ENCODE results near the gene VSTM2L. TPM values are rescaled to one million over a fixed set of nuclear protein-coding genes. Genes with fewer than 3 reads are reported as not detected.

The VSTM2L gene
- total RNA-seq, 1 donor from 2014 or later, result 0.29 TPM

DNA sequence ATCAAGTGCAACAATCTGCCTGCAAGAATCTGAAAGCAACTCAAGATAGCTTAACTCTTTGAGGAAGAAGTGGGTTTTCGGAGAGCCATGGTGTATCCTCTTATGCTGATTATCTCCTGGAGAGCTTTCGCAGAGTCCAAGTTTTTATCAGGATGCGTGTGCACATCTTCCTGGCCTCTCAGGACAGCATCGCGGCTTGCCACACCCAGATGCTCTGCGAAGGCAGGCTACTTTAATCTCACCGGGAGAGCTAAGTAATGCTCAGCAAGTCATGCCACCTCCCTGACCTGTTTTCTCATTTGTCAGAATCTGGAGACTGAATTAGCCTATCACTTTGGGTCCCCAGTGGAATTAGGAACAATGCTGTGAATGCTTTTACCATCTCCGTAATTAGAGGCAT is 77.5 kb downstream of the VSTM2L start:
- Mint-ChIP-seq H3K4me3 (no peak overlapping the region), H3K27me3 (ENCODE audit: insufficient read depth) (no peaks in the 10 kb centered on the region), H3K27ac (no peak overlapping the region), H3K9me3 (no peaks in the 10 kb centered on the region), H3K4me1 (ENCODE audit: low read depth) (peaks cover 5% of the 10 kb centered on the region), H3K36me3 (ENCODE audit: low read depth) (peaks cover 16% of the 10 kb centered on the region)
- intact Hi-C loops (cut with micrococcal nuclease), result no loop called here
- DNase-seq (ENCODE audit: low spot score), result no peak

DNA sequence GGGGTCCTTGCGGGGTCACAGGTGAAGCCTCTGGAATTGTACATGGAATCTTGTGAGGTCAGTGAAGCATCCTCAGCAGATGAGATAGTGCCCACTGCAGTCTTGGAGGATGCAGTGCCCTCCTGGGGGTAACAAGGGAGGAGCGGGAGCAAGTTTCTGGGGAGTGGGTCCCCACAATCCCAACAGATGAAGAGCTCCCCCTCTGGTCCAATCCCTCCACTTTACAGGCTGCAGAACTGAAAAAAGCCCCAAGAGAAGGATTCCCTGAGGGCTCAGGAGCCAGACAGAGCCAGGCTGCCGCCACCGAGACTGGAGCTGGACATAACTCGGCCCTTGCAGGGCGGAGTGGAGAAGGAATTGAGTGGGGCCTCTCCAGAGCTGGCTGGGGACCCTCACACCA is 77.9 kb downstream of the VSTM2L start:
- H3K9me3 Mint-ChIP-seq, result no peaks in the 10 kb centered on the region
- peaks cover 5% of the 10 kb centered on the region for H3K4me1 Mint-ChIP-seq (ENCODE audit: low read depth)
- DNase-seq (ENCODE audit: low spot score), result no peak
- H3K36me3 Mint-ChIP-seq (ENCODE audit: low read depth), result peaks cover 16% of the 10 kb centered on the region
- H3K27ac Mint-ChIP-seq, result no peak overlapping the region
- no peak overlapping the region for H3K4me3 Mint-ChIP-seq
- intact Hi-C loops (cut with micrococcal nuclease), result no loop called here
- H3K27me3 Mint-ChIP-seq (ENCODE audit: insufficient read depth), result no peaks in the 10 kb centered on the region

DNA sequence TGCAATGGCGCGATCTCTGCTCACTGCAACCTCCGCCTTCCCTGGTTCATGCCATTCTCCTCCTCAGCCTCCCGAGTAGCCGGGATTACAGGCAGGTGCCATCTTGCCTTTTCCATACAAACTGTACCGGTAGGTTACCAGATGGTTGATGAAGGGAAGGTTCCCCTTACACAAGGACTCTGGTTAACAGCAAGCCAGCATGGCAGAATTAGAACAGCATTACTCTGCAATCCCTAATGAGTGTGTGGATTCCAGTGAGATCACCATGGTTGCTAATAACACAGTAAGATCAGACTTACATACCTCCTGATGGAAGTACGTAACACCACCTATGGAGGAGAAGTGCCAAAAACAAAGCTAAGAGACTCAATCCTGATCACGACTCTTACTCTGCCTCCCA is 78.6 kb downstream of the VSTM2L start:
- Mint-ChIP-seq H3K27me3 (ENCODE audit: insufficient read depth) (no peaks in the 10 kb centered on the region), H3K4me3 (no peak overlapping the region), H3K36me3 (ENCODE audit: low read depth) (peaks cover 16% of the 10 kb centered on the region), H3K4me1 (ENCODE audit: low read depth) (peaks cover 5% of the 10 kb centered on the region), H3K27ac (no peak overlapping the region), H3K9me3 (no peaks in the 10 kb centered on the region)
- no peak for DNase-seq (ENCODE audit: low spot score)
- intact Hi-C loops (cut with micrococcal nuclease), result no loop called here

DNA sequence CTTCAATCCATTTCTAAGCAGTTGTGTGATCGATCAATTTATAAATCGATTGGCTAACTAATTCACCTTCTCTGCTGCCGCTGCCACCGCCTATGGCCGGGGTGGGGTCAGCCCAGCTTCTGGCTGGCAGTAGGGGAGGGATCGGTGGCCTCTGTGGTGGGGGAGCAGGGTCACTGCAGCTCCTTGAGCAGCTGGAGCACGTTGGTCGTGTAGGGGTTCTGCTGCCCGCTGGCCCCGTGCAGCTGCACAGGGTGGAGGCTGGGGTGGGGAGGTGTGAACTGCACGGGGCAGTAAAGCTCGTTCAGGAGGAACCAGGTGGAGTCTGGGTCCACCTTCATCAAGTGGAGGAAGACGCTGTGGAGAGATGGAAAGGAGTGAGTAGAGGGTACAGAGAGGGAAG is 80.4 kb downstream of the VSTM2L start:
- Mint-ChIP-seq H3K4me3 (no peak overlapping the region), H3K9me3 (no peaks in the 10 kb centered on the region)

DNA sequence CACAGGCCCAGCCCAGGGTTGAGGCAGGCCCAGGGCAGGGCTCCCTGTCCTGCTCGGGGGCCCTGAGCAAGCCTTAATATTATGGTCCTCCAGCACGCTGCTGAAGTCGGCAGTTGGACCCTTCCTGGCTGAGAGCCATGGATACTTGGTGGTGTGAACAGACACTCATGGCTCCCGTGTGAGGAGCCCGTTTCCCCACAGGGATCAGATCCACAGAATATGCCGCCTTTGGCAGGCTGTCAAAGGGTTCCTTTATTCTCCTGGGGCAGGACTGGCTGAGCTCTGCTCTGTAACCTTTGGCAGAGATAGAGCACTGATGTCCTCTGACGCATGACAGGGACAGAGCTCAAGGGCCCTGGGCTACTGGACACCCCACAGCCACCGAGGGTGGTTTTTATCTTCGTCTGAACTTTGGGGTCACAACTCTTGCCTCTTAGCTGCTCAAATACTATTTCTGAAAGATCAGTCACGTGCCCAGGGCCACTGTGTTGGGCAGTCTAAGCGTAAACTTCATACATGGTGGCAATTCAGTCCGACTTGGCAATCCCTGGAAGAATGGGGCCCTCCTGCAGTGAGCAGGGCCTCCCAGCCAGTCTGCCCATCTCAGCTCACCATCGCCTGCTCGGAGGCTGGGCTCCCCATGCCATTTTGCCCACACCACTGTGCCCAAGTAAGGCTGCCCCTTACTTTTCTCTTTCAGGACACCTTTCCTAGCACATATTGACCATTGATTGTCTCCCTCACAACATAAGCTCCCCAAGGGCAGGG is 81.3 kb downstream of the VSTM2L start:
- Mint-ChIP-seq H3K4me1 (ENCODE audit: low read depth) (no peaks in the 10 kb centered on the region), H3K36me3 (ENCODE audit: low read depth) (peaks cover 27% of the 10 kb centered on the region), H3K4me3 (no peak overlapping the region), H3K9me3 (no peaks in the 10 kb centered on the region), H3K27me3 (ENCODE audit: insufficient read depth) (no peaks in the 10 kb centered on the region), H3K27ac (no peak overlapping the region)
- intact Hi-C loops (cut with micrococcal nuclease), result no loop called here
- DNase-seq (ENCODE audit: low spot score), result no peak

More for the DNA sequence above, 80.4 kb downstream of the VSTM2L start:
- Mint-ChIP-seq H3K27ac (no peak overlapping the region), H3K36me3 (ENCODE audit: low read depth) (peaks cover 21% of the 10 kb centered on the region), H3K4me1 (ENCODE audit: low read depth) (no peaks in the 10 kb centered on the region), H3K27me3 (ENCODE audit: insufficient read depth) (no peaks in the 10 kb centered on the region)
- DNase-seq (ENCODE audit: low spot score), result no peak
- intact Hi-C loops (cut with micrococcal nuclease), result no loop called here

DNA sequence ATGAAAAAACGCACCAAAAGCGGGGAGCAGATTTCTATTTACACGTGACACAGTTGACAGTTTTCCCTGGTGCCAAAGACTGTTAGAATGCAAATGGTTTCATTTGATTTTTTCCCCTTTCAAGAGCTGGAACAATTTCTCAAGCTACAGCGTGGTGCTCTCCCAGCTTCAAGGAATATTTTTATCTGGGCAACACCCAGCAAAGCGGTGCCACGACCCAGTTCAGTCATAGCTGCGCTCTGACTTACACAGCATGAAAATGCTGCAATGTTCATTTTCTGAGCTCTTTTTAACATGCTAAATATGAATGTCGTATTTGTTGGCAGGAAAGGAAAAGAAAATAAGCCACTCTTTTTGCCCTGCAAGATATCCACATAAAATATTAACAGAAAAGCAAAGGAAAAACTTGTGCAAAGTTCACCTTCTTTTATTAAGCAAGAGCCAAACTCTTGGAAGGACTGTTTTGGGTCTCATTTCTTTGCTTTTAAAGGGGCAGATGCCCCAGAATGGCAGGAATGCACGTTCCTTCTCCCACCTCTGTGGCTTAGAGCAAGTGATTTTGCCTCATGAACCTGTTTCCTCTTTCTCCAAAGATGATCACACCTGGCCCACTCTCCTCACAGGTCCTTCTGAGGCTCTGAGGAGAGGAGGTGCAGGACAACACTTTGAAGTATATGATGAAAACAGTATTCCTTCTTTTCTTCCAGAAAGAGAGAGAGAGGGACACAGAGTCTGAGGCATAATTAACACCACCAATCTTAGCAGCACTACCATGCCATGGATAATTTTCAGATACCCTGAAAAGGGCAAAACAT is 83.3 kb downstream of the VSTM2L start:
- intact Hi-C loops (cut with micrococcal nuclease), result no loop called here
- no peak overlapping the region for H3K27ac Mint-ChIP-seq
- H3K27me3 Mint-ChIP-seq (ENCODE audit: insufficient read depth), result no peaks in the 10 kb centered on the region
- H3K4me1 Mint-ChIP-seq (ENCODE audit: low read depth), result peaks cover 18% of the 10 kb centered on the region
- H3K4me3 Mint-ChIP-seq, result no peak overlapping the region
- H3K36me3 Mint-ChIP-seq (ENCODE audit: low read depth), result peaks cover 29% of the 10 kb centered on the region
- no peaks in the 10 kb centered on the region for H3K9me3 Mint-ChIP-seq
- DNase-seq (ENCODE audit: low spot score), result no peak

DNA sequence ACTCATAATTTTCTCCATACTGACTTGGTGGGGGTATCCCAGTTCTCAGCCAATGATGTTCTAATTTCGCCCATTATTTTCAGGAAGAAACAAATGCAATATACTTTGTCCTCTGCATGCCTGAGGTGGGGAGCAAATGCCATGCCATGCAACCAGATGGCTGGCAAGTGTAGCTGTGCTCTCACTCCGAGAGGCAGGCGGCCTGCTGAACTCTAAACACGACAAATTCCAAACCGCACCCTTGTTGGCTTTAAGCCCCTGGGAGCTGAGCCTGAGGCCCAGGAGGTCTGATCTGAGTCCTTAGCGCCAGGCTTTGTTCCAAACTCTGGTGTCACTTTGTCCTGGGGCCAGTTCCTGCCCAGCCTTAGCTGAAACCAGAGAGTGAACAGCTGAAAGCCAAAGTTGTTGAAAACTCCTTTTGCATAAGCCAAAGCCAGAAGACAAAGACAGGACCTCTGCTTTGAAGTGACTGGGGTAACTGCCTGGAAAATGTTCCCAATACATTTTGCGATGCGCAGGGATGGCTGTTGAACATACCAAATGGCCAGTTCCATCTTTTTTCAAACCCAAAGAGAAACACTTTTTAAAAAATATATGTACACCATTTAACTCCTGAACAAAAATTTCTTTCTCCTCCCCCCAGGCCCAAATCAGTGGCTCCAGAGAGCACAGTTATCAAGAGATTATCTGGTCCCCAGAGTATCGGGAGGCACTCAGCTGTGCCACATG is 84.1 kb downstream of the VSTM2L start:
- peaks cover 23% of the 10 kb centered on the region for H3K36me3 Mint-ChIP-seq (ENCODE audit: low read depth)

DNA sequence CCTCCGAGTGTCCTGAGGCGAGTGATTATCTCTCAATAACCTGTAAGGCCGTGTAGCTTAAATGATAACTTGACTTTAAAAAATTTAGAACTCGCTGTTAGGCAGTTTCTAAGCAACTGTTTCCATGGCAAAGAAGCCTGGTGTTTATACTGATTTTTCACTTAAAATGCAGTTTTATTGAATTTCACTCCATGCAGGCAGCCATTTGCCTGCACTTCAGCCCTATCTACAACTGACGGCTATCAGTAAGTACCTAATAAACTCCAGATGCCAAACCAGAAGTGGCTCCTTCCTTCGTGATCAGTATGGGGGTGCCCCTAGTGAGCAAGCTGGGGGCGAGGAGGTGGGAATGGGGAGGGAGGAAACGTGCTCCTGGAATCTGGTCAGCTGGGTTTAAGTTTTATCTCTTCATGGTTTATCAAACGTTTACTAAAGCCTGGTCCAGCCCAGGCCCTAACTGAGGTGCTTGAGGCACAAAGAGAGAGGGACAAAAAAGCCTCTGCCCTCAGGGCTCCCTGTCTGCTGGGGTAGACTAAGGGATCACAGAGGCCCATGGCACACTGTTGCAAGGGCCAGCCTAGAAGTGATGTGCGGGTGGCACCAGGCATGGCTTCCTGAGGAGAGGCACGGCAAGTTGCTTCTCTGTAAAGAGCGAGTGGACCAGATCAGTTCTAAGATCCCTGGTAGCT is 84.8 kb downstream of the VSTM2L start:
- H3K36me3 Mint-ChIP-seq (ENCODE audit: low read depth), result peaks cover 20% of the 10 kb centered on the region
- H3K4me1 Mint-ChIP-seq (ENCODE audit: low read depth), result peaks cover 25% of the 10 kb centered on the region
- no peaks in the 10 kb centered on the region for H3K27me3 Mint-ChIP-seq (ENCODE audit: insufficient read depth)
- intact Hi-C loops (cut with micrococcal nuclease), result no loop called here
- no peaks in the 10 kb centered on the region for H3K9me3 Mint-ChIP-seq
- no peak overlapping the region for H3K27ac Mint-ChIP-seq
- H3K4me3 Mint-ChIP-seq, result no peak overlapping the region
- DNase-seq (ENCODE audit: low spot score), result no peak

More for the DNA sequence above, 84.1 kb downstream of the VSTM2L start:
- intact Hi-C loops (cut with micrococcal nuclease), result no loop called here
- no peaks in the 10 kb centered on the region for H3K27me3 Mint-ChIP-seq (ENCODE audit: insufficient read depth)
- no peak overlapping the region for H3K4me3 Mint-ChIP-seq
- H3K9me3 Mint-ChIP-seq, result no peaks in the 10 kb centered on the region
- no peak for DNase-seq (ENCODE audit: low spot score)
- peaks cover 25% of the 10 kb centered on the region for H3K4me1 Mint-ChIP-seq (ENCODE audit: low read depth)
- H3K27ac Mint-ChIP-seq, result no peak overlapping the region

DNA sequence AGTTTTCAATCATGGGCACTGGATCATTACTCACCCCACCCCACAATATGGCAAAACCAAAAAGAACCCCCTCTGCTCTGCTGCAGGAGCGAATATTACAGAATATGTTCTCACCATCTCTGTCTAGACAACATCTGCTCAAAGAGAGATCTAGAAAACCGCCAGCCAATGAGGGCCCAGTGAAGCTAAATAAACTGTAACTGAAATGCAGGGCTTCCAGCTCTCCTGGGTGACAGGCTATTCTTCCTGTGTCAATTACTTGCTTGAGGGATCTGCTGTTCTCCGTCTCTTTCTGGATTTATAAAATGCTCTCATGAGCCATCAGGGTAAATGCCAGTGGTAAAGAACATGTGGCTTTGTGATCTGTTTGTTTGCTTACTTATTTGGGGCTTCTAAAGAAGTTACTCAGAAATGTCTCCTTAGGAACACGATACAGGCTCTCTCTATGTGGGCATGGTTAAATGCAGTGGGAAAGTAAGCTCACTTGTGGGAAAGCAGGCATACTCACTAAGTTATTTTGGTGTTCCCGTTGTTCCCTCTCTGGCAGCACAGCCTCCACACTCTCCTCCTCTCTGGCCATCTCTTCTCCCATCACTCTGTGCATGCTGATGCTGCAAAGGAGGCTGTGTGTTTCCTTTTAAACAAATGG is 85.5 kb downstream of the VSTM2L start:
- peak overlapping the region; percentile 11 for H3K27ac Mint-ChIP-seq
- H3K4me1 Mint-ChIP-seq (ENCODE audit: low read depth), result peaks cover 25% of the 10 kb centered on the region
- peaks cover 19% of the 10 kb centered on the region for H3K36me3 Mint-ChIP-seq (ENCODE audit: low read depth)
- no peaks in the 10 kb centered on the region for H3K9me3 Mint-ChIP-seq
- no peak for DNase-seq (ENCODE audit: low spot score)
- intact Hi-C loops (cut with micrococcal nuclease), result no loop called here
- no peaks in the 10 kb centered on the region for H3K27me3 Mint-ChIP-seq (ENCODE audit: insufficient read depth)
- H3K4me3 Mint-ChIP-seq, result no peak overlapping the region

DNA sequence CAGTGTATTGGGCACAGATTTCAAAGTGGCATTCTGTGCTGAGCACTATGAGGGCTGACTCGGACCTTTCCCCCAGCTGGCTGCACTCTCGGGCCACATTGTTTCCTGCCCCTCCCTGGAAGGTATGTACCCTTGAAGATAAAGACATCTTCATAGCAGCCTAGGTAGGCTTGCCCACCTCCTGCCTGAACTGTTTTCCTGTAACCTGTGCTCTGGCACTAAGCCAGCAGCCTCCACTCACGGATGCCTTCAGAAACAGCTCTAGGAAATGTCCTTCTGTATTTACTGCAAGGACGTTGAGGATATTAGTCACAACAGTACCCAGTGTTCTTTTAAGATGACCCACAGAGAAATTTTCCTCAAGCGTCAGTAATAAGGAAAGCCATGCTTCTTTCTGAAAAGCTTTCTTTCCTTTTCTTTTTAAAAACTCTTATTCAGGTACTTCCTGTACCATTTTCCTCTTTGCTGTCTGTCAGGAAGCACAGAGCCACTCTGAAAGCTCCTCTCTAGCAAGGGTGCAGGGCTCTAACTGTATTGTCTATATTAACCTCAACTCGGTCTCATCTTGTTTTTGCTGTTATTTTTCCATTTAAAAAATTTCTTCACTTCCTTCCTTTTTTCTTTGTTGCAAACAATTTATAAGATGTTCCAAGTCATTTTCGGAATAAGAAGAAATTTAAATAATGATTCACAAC is 86.8 kb downstream of the VSTM2L start:
- H3K4me1 Mint-ChIP-seq (ENCODE audit: low read depth), result peaks cover 25% of the 10 kb centered on the region
- H3K27ac Mint-ChIP-seq, result peak overlapping the region; percentile 83
- no peaks in the 10 kb centered on the region for H3K27me3 Mint-ChIP-seq (ENCODE audit: insufficient read depth)
- intact Hi-C loops (cut with micrococcal nuclease), result loop anchor here (2.0 to 10.0 kb wide), 6 partner anchors 43 to 372 kb away; partner anchors contain the start of genes CTNNBL1, RPRD1B, TTI1 and VSTM2L
- H3K9me3 Mint-ChIP-seq, result no peaks in the 10 kb centered on the region
- peaks cover 25% of the 10 kb centered on the region for H3K36me3 Mint-ChIP-seq (ENCODE audit: low read depth)
- DNase-seq (ENCODE audit: low spot score), result no peak
- H3K4me3 Mint-ChIP-seq, result no peak overlapping the region

DNA sequence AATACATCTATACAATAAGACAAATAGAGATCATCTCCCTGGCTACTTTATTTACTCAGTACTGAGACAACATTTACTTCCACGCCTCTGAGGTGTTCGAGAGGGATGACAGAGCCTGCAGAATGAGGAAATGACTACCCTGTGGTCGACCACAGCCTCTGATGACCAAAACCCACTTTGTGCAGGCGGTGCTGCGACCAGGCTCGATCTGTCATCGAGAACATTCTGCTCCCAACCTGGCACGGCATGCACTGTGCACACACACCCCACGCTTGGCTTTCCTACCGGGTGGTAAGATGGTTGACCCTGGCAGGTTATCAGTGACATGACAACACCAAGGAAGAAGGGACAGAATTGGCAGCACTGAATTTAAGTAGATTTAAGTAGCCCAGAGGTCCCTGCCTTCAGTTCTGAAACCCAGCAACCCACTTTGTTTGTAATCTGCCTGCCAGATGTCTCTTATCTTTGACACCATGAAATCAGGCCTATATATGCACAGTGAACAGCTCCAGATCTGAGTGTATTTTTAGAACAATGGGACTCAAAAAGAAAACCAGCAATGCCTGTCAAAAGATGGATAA is 87.7 kb downstream of the VSTM2L start:
- peak overlapping the region; percentile 53 for H3K4me3 Mint-ChIP-seq
- peak overlapping the region; percentile 83 for H3K27ac Mint-ChIP-seq
- no peaks in the 10 kb centered on the region for H3K27me3 Mint-ChIP-seq (ENCODE audit: insufficient read depth)
- intact Hi-C loops (cut with micrococcal nuclease), result loop anchor here (1.0 to 10.0 kb wide), 7 partner anchors 11 to 373 kb away; partner anchors contain the start of genes CTNNBL1, RPRD1B, TTI1 and VSTM2L
- peaks cover 25% of the 10 kb centered on the region for H3K4me1 Mint-ChIP-seq (ENCODE audit: low read depth)
- H3K9me3 Mint-ChIP-seq, result no peaks in the 10 kb centered on the region
- peak; percentile 69 for DNase-seq (ENCODE audit: low spot score)
- peaks cover 28% of the 10 kb centered on the region for H3K36me3 Mint-ChIP-seq (ENCODE audit: low read depth)

All from activated T-helper 1 cell treated with anti-CD3 and anti-CD28 coated beads, Interleukin-12 subunit alpha, Interleukin-12 subunit beta, Interleukin-2, Interleukin-4 antibody, amounts not matched to agents 30 ng/mL and 10 ng/mL and 1 ng/mL, durations not matched to agents 14 hours and 24 hours and 36 hours (primary cell).